GM18498 (cell line): ENCODE data around the gene LRTM2.

Experiments
- ATAC-seq: cut with Tn5 transposase; IDR thresholded peaks from one replicate; pipeline ENCODE4 v1.9.1; 2021; ENCODE audit warnings: mild to moderate bottlenecking, moderate library complexity; ENCODE audit not compliant: unreplicated experiment

LRTM2 gene

GRCh38 chr12:1882850-1883470, 62.6 kb downstream of the LRTM2 start:
- ATAC-seq: no peak

GRCh38 chr12:1883513-1883912, 63.1 kb downstream of the LRTM2 start:
- no peak for ATAC-seq

GRCh38 chr12:1884651-1885050, 64.3 kb downstream of the LRTM2 start:
- no peak for ATAC-seq

- no peak for ATAC-seq
These were observed 64.8 kb downstream of the LRTM2 start for GRCh38 chr12:1885082-1885596.

GRCh38 chr12:1885599-1886245, 65.4 kb downstream of the LRTM2 start:
- ATAC-seq: no peak
